K562 (cell line): ENCODE data around the gene SRBD1. TPM values are rescaled to one million over a fixed set of nuclear protein-coding genes. Genes with fewer than 3 reads are reported as not detected.

Experiments used
- ATAC-seq: fragments of 200-7000 bp; cut with Tn5 transposase; 3 replicates; pipeline ENCODE4 v1.9.1; 2020; ENCODE audit warnings: moderate library complexity
- BruUV-seq: library from RNA; stranded (reverse); fragments of 400-500 nt; replicated peaks from 2 replicates; lab custom pipeline; 2021; lab: Mats Ljungman, UMichigan
- CTCF ChIA-PET: fragments of 300-600 bp; formaldehyde crosslinking; extraction: SDS; loops from one replicate; lab custom pipeline; 2021; ENCODE audit warnings: low intra/inter-chr PET ratio; lab: Yijun Ruan, JAX
- POLR2A ChIA-PET: fragments of 300-600, 350-650 bp; sonication (Branson Sonifier 250); formaldehyde crosslinking; extraction: SDS; loops from one replicate; lab custom pipeline; 2021; ENCODE audit warnings: antibody characterized with exemption, inconsistent platforms; lab: Yijun Ruan, JAX
- DNase-seq, 4 experiments: peaks; one replicate each; pipeline versions ENCODE4 v3.0.0 to v3.0.0-alpha.2; 2011 to 2018; ENCODE audit warnings: low spot score in 3 of 4, mixed read lengths in 3 of 4; ENCODE audit errors: extremely low read depth in 1 of 4
- FAIRE-seq: peaks from 2 replicates; lab custom pipeline; 2011; peaks lifted over from hg19 to GRCh38; lab: Jason Lieb, UNC
- H2AFZ ChIP-seq: 2 replicates; pipeline ENCODE4 v1.6.0; 2011; ENCODE audit warnings: low read depth, low read length, control low read depth, inconsistent platforms
- H3K27ac ChIP-seq: fragments of 200-600 bp; 3 replicates; pipeline ENCODE4 v1.8.0; 2011; ENCODE audit warnings: low read depth, mild to moderate bottlenecking, control low read depth, inconsistent platforms, low read length, moderate library complexity, mixed read lengths; ENCODE audit errors: extremely low read depth
- H3K27me3 ChIP-seq, 2 experiments: fragments of 300-600 bp in 1 of 2; 2 replicates in 1 of 2; 3 replicates in 1 of 2; pipeline versions ENCODE4 v1.6.0 to v1.8.0; 2011; ENCODE audit warnings: inconsistent platforms in 2 of 2, low read length in 2 of 2, mild to moderate bottlenecking in 1 of 2, mixed read lengths in 1 of 2, moderate library complexity in 1 of 2; ENCODE audit not compliant: control insufficient read depth in 2 of 2, insufficient read depth in 2 of 2
- H3K36me3 ChIP-seq: fragments of 300-600 bp; 3 replicates; pipeline ENCODE4 v1.8.0; 2011; ENCODE audit warnings: mild to moderate bottlenecking, low read length, inconsistent platforms; ENCODE audit not compliant: control insufficient read depth, insufficient read depth
- H3K4me1 ChIP-seq, 2 experiments: fragments of 200-600 bp in 1 of 2; replicated peaks in 1 of 2; 2 replicates in 1 of 2; 3 replicates in 1 of 2; pipeline versions ENCODE4 v1.5.1 to v1.8.0; 2011; ENCODE audit warnings: inconsistent platforms in 2 of 2, low read length in 2 of 2, mild to moderate bottlenecking in 1 of 2, mixed read lengths in 1 of 2, moderate library complexity in 1 of 2; ENCODE audit not compliant: control insufficient read depth in 2 of 2, insufficient read depth in 2 of 2
- H3K4me2 ChIP-seq: 2 replicates; pipeline ENCODE4 v1.6.1; 2011; ENCODE audit warnings: low read length, control low read depth, inconsistent platforms, mixed read lengths; ENCODE audit not compliant: insufficient read depth
- H3K4me3 ChIP-seq: fragments of 200-600 bp; sonication (generic), shearing (Covaris generic); 2 replicates; pipeline ENCODE4 v1.5.1; 2016; ENCODE audit warnings: control low read depth, inconsistent platforms
- H3K79me2 ChIP-seq: fragments of 200-600 bp; 3 replicates; pipeline ENCODE4 v1.8.0; 2011; ENCODE audit warnings: low read length, inconsistent platforms; ENCODE audit not compliant: control insufficient read depth, insufficient read depth
- H3K9ac ChIP-seq, 2 experiments: 2 replicates each; pipeline versions ENCODE4 v1.6.0 to v1.6.1; 2011; ENCODE audit warnings: low read depth in 2 of 2, low read length in 2 of 2, control low read depth in 1 of 2, inconsistent platforms in 1 of 2, mild to moderate bottlenecking in 1 of 2, mixed read lengths in 1 of 2; ENCODE audit not compliant: insufficient read depth in 1 of 2
- H3K9me1 ChIP-seq: one replicate; pipeline ENCODE4 v1.6.0; 2011; ENCODE audit warnings: inconsistent platforms, mild to moderate bottlenecking, low read length, moderate library complexity; ENCODE audit not compliant: control insufficient read depth, insufficient read depth
- H3K9me3 ChIP-seq: replicated peaks from 2 replicates; pipeline ENCODE4 v1.5.1; 2011; ENCODE audit warnings: low read depth, low read length, inconsistent platforms; ENCODE audit not compliant: control insufficient read depth, insufficient read depth
- H4K20me1 ChIP-seq: replicated peaks from 2 replicates; pipeline ENCODE4 v1.6.1; 2011; ENCODE audit warnings: low read length, inconsistent platforms, mixed read lengths; ENCODE audit not compliant: control insufficient read depth, insufficient read depth
- DEAF1 ChIP-seq: fragments of 450-650 bp; formaldehyde crosslinking; IDR thresholded peaks from 2 replicates; pipeline ENCODE4 v1.4.0; 2020; ENCODE audit warnings: mild to moderate bottlenecking, moderate library complexity
- ETV1 ChIP-seq: fragments of 450-650 bp; conservative IDR thresholded peaks from 2 replicates; pipeline ENCODE4 v1.6.1; 2016; ENCODE audit warnings: missing genetic modification characterization, control low read depth, low read depth, missing compliant biosample characterization
- HMG20B ChIP-seq: fragments of 250-450 bp; sonication (Bioruptor Pico); IDR thresholded peaks from 2 replicates; pipeline ENCODE4 v1.5.0; 2021; ENCODE audit warnings: mild to moderate bottlenecking
- MAFF ChIP-seq: IDR thresholded peaks from 2 replicates; pipeline ENCODE4 v1.6.1; 2012; ENCODE audit warnings: low read length, improper control_type of control experiment
- NCOR1 ChIP-seq: fragments of 450-650 bp; IDR thresholded peaks from 2 replicates; pipeline ENCODE4 v1.6.1; 2016; ENCODE audit warnings: mild to moderate bottlenecking, moderate library complexity
- SREBF1 ChIP-seq: fragments of 150-350 bp; IDR thresholded peaks from 2 replicates; pipeline ENCODE4 v1.6.1; 2014; ENCODE audit warnings: antibody characterized with exemption, low read depth, low read length, borderline replicate concordance
- VEZF1 ChIP-seq: fragments of 200-800 bp; sonication (Bioruptor generic); IDR thresholded peaks from 2 replicates; pipeline ENCODE4 v1.6.1; 2017; ENCODE audit warnings: missing genetic modification characterization, missing compliant biosample characterization
- WHSC1 ChIP-seq: IDR thresholded peaks from one replicate; pipeline ENCODE4 v1.6.1; 2012; ENCODE audit warnings: low read length, control low read depth, inconsistent platforms
- XRCC5 ChIP-seq: fragments of 200-400 bp; formaldehyde crosslinking; IDR thresholded peaks from 2 replicates; pipeline ENCODE4 v1.6.1; 2017; ENCODE audit warnings: low read depth, mild to moderate bottlenecking, low read length
- ZNF197 ChIP-seq: fragments of 200-800 bp; sonication (Bioruptor generic); IDR thresholded peaks from 2 replicates; pipeline ENCODE4 v1.6.1; 2016; ENCODE audit warnings: low read depth, missing genetic modification characterization, missing compliant biosample characterization
- whole genome bisulfite sequencing: fragments of 100-300 bp; shearing (Covaris generic); methylation state at CpG from one replicate; pipeline ENCODE4 v1.1.6; 2016; ENCODE audit warnings: low coverage, mixed read lengths; ENCODE audit not compliant: insufficient coverage; ENCODE audit errors: missing lambda C conversion rate; 5-methylcytosine and 5-hydroxymethylcytosine counted together
- in situ Hi-C: fragments of 300-500 bp; cut with MboI; formaldehyde crosslinking; loops from 4 replicates; pipeline ENCODE4 v1.15.0; 2018; ENCODE audit warnings: inconsistent platforms, mixed read lengths
- intact Hi-C: fragments of 100-400 bp; cut with micrococcal nuclease; formaldehyde crosslinking; loops from 2 replicates; pipeline ENCODE4 v1.14.2; 2022
- polyA plus RNA-seq, 8 experiments: library from polyadenylated mRNA; depleted of rRNA in 4 of 8; stranded (reverse) in 5 of 8; unstranded in 3 of 8; fragments of >200 nt; fragmentation: Nextera tagmentation in 2 of 8; fragmentation: Illumina TruSeq in 1 of 8; extraction: Ambion mirVana in 2 of 8; extraction: Trizol in 1 of 8; gene quantifications; 2 replicates each; pipeline versions ENCODE4 v1.2.1 to v1.2.3, GENCODE V29; 2011 to 2014; ENCODE audit warnings: inconsistent platforms in 1 of 8, missing spikeins in 1 of 8
- total RNA-seq, 7 experiments: library from RNA; depleted of rRNA in 6 of 7; stranded (reverse); fragments of >200 nt in 6 of 7; fragmentation: Illumina TruSeq in 2 of 7; extraction: Trizol in 2 of 7; gene quantifications; 2 replicates each; pipeline versions ENCODE4 v1.2.1 to v1.2.3, GENCODE V29; 2011 to 2021; ENCODE audit warnings: low replicate concordance in 1 of 7
- TF ChIP-seq, protein P1 (sequence below): fragments of 450-650 bp; IDR thresholded peaks from 2 replicates; pipeline ENCODE4 v1.6.1; 2017; ENCODE audit warnings: antibody characterized with exemption, mild to moderate bottlenecking
- TF ChIP-seq, protein P2 (sequence below): sonication (generic); formaldehyde crosslinking; IDR thresholded peaks from 2 replicates; pipeline ENCODE4 v1.5.0; 2020; ENCODE audit warnings: missing genetic modification reagents
- TF ChIP-seq, protein P3 (sequence below), 2 experiments: IDR thresholded peaks; 2 replicates each; pipeline ENCODE4 v1.6.1; 2011; ENCODE audit warnings: borderline replicate concordance in 1 of 2, control low read depth in 1 of 2, low read depth in 1 of 2, low read length in 1 of 2, mild to moderate bottlenecking in 1 of 2, mixed read lengths in 1 of 2, moderate library complexity in 1 of 2; ENCODE audit not compliant: insufficient read depth in 1 of 2, insufficient read length in 1 of 2, poor library complexity in 1 of 2, severe bottlenecking in 1 of 2; ENCODE audit errors: extremely low read depth in 1 of 2

The SRBD1 gene
- total and polyA plus RNA-seq, 9 of the 15 experiments (the other 6 are each of a cell fraction or from before 2014, with no cell fraction given), result 6.9 to 23.2 (median 14.7) TPM

DNA sequence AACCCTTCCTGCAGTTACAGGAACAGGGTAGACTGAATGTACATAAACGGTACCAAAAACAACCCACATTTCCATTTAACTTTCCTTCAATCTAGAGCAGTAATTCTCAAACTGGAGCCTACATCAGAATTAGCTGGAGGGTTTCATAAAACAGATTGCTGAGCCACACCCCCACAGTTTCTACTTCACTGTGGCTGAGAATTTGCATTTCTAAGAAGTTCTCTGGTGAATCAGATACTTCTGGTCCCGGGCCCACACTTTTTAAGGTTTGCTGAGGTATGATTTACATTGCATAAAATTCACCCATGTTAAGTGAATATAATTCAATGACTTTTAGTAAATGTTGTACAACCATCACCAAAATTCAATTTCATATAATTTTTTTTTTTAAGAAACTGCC is 113.7 kb downstream of the SRBD1 start:
- H3K4me3 ChIP-seq, result no peak overlapping the region
- no peak overlapping the region for H3K4me2 ChIP-seq
- H3K27me3 ChIP-seq, result no peaks in the 10 kb centered on the region
- FAIRE-seq (no peak), DNase-seq (peak in 1 of 4 experiments; percentile 4), ATAC-seq (no peak)
- in situ Hi-C loops (no loop called here), intact Hi-C loops (loop anchor here (10.0 kb wide), 1 partner anchor 163 kb away; no protein-coding TSS in a partner anchor)
- no peak overlapping the region for H3K9ac ChIP-seq
- H3K36me3 ChIP-seq, result no peaks in the 10 kb centered on the region
- no TSS peak for BruUV-seq
- no peaks in the 10 kb centered on the region; the same call in 1 of the 2 replicates for H4K20me1 ChIP-seq
- no peaks in the 10 kb centered on the region for H3K9me1 ChIP-seq
- ChIA-PET CTCF (no interaction called here), POLR2A (interaction anchor here (1.2 kb wide), 1 partner anchor 31 kb away, joined by 4 read pairs; no protein-coding TSS in a partner anchor)
- no peaks in the 10 kb centered on the region for H3K9me3 ChIP-seq
- no peaks in the 10 kb centered on the region for H3K4me1 ChIP-seq
- H3K79me2 ChIP-seq, result no peaks in the 10 kb centered on the region
- 22% methylated on average over 2 of the region's 2 CpGs for WGBS
- no peak overlapping the region for H2AFZ ChIP-seq
- H3K27ac ChIP-seq, result no peak overlapping the region
- TF ChIP-seq NCOR1 (no peak), HMG20B (CRISPR knock-in tag) (no peak), XRCC5 (no peak), MAFF (no peak), VEZF1 (CRISPR knock-in tag) (no peak), SREBF1 (no peak), ZNF197 (CRISPR knock-in tag) (no peak), ETV1 (tag) (no peak), WHSC1 (no peak), DEAF1 (CRISPR knock-in tag) (no peak)
- TF ChIP-seq, protein P1, sequence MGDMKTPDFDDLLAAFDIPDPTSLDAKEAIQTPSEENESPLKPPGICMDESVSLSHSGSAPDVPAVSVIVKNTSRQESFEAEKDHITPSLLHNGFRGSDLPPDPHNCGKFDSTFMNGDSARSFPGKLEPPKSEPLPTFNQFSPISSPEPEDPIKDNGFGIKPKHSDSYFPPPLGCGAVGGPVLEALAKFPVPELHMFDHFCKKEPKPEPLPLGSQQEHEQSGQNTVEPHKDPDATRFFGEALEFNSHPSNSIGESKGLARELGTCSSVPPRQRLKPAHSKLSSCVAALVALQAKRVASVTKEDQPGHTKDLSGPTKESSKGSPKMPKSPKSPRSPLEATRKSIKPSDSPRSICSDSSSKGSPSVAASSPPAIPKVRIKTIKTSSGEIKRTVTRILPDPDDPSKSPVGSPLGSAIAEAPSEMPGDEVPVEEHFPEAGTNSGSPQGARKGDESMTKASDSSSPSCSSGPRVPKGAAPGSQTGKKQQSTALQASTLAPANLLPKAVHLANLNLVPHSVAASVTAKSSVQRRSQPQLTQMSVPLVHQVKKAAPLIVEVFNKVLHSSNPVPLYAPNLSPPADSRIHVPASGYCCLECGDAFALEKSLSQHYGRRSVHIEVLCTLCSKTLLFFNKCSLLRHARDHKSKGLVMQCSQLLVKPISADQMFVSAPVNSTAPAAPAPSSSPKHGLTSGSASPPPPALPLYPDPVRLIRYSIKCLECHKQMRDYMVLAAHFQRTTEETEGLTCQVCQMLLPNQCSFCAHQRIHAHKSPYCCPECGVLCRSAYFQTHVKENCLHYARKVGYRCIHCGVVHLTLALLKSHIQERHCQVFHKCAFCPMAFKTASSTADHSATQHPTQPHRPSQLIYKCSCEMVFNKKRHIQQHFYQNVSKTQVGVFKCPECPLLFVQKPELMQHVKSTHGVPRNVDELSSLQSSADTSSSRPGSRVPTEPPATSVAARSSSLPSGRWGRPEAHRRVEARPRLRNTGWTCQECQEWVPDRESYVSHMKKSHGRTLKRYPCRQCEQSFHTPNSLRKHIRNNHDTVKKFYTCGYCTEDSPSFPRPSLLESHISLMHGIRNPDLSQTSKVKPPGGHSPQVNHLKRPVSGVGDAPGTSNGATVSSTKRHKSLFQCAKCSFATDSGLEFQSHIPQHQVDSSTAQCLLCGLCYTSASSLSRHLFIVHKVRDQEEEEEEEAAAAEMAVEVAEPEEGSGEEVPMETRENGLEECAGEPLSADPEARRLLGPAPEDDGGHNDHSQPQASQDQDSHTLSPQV, result no peak
- TF ChIP-seq, protein P2, sequence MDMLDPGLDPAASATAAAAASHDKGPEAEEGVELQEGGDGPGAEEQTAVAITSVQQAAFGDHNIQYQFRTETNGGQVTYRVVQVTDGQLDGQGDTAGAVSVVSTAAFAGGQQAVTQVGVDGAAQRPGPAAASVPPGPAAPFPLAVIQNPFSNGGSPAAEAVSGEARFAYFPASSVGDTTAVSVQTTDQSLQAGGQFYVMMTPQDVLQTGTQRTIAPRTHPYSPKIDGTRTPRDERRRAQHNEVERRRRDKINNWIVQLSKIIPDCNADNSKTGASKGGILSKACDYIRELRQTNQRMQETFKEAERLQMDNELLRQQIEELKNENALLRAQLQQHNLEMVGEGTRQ, result no peak
- TF ChIP-seq, protein P3, sequence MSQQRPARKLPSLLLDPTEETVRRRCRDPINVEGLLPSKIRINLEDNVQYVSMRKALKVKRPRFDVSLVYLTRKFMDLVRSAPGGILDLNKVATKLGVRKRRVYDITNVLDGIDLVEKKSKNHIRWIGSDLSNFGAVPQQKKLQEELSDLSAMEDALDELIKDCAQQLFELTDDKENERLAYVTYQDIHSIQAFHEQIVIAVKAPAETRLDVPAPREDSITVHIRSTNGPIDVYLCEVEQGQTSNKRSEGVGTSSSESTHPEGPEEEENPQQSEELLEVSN (IDR thresholded peaks at IDR 0.05; ENCODE audit: borderline replicate concordance in 1 of 2, extremely low read depth in 1 of 2, insufficient read depth in 1 of 2, insufficient read length in 1 of 2, low read depth in 1 of 2, low read length in 1 of 2, poor library complexity in 1 of 2, severe bottlenecking in 1 of 2), result no peak
